H1 (cell line): ENCODE data around the gene GDPD5. TPM values are rescaled to one million over a fixed set of nuclear protein-coding genes. Genes with fewer than 3 reads are reported as not detected.

Source experiments
- CTCF ChIA-PET: fragments of 300-600 bp; sonication (Branson Sonifier 250); formaldehyde crosslinking; loops from one replicate; lab custom pipeline; 2021; ENCODE audit not compliant: partially characterized antibody; lab: Charles Lee
- POLR2A ChIA-PET: fragments of 300-600 bp; sonication (Branson Sonifier 250); formaldehyde crosslinking; loops from one replicate; lab custom pipeline; 2021; ENCODE audit warnings: inconsistent platforms; ENCODE audit not compliant: partially characterized antibody; lab: Charles Lee
- DNase-seq, 2 experiments: peaks; one replicate each; pipeline versions ENCODE4 v3.0.0 to v3.0.0-alpha.2; 2010 to 2022; ENCODE audit warnings: low spot score in 2 of 2, low read depth in 1 of 2, mixed read lengths in 1 of 2
- FAIRE-seq: peaks from 2 replicates; lab custom pipeline; 2011; peaks lifted over from hg19 to GRCh38; lab: Jason Lieb, UNC
- H2AFZ ChIP-seq: 2 replicates; pipeline ENCODE4 v1.8.1; 2012; ENCODE audit warnings: low read length, inconsistent platforms
- H2AK5ac ChIP-seq: 2 replicates; pipeline ENCODE4 v1.6.1; 2013; ENCODE audit warnings: low read depth, low read length
- H2BK120ac ChIP-seq: replicated peaks from 2 replicates; pipeline ENCODE3; 2013; ENCODE audit warnings: low read depth, low read length, inconsistent platforms
- H2BK12ac ChIP-seq: 2 replicates; pipeline ENCODE4 v1.6.1; 2013; ENCODE audit warnings: low read depth, low read length
- H2BK15ac ChIP-seq: 2 replicates; pipeline ENCODE4 v1.6.1; 2013; ENCODE audit warnings: low read length
- H2BK20ac ChIP-seq: 2 replicates; pipeline ENCODE4 v1.6.1; 2013; ENCODE audit warnings: low read length
- H2BK5ac ChIP-seq: 2 replicates; pipeline ENCODE4 v1.6.1; 2013; ENCODE audit warnings: low read depth, low read length
- H3K14ac ChIP-seq: 2 replicates; pipeline ENCODE4 v1.6.1; 2013; ENCODE audit warnings: inconsistent platforms; ENCODE audit not compliant: insufficient read length
- H3K18ac ChIP-seq: 2 replicates; pipeline ENCODE4 v1.6.1; 2013; ENCODE audit warnings: low read length; ENCODE audit errors: extremely low read depth
- H3K23ac ChIP-seq: 2 replicates; pipeline ENCODE4 v1.6.1; 2013; ENCODE audit warnings: inconsistent platforms; ENCODE audit not compliant: insufficient read length
- H3K23me2 ChIP-seq: 2 replicates; pipeline ENCODE4 v1.6.1; 2013; ENCODE audit warnings: low read depth, low read length
- H3K27ac ChIP-seq: 2 replicates; pipeline ENCODE4 v1.6.1; 2011; ENCODE audit warnings: low read depth, low read length, inconsistent platforms
- H3K27me3 ChIP-seq, 4 experiments: replicated peaks in 1 of 4; 1 replicate in 1 of 4; 2 replicates in 3 of 4; pipeline versions ENCODE4 v1.6.1 to v1.8.1; 2011 to 2013; ENCODE audit warnings: low read length in 3 of 4, mild to moderate bottlenecking in 3 of 4, inconsistent platforms in 2 of 4, mixed read lengths in 2 of 4, moderate library complexity in 1 of 4; ENCODE audit not compliant: control insufficient read depth in 3 of 4, insufficient read depth in 3 of 4; ENCODE audit errors: extremely low read depth in 1 of 4
- H3K36me3 ChIP-seq, 4 experiments: 2 replicates each; pipeline versions ENCODE4 v1.6.1 to v1.8.1; 2011 to 2013; ENCODE audit warnings: mild to moderate bottlenecking in 4 of 4, low read length in 3 of 4, moderate library complexity in 2 of 4, control low read depth in 1 of 4, inconsistent platforms in 1 of 4; ENCODE audit not compliant: insufficient read depth in 4 of 4, control insufficient read depth in 2 of 4
- H3K4ac ChIP-seq: replicated peaks from 2 replicates; pipeline ENCODE3; 2013; ENCODE audit warnings: low read length, low read depth, mixed read lengths, inconsistent platforms; ENCODE audit not compliant: insufficient read length
- H3K4me1 ChIP-seq, 4 experiments: replicated peaks in 1 of 4; 1 replicate in 1 of 4; 2 replicates in 3 of 4; pipeline versions ENCODE4 v1.6.1 to v1.8.1; 2011 to 2013; ENCODE audit warnings: low read length in 3 of 4, inconsistent platforms in 2 of 4, mixed read lengths in 1 of 4; ENCODE audit not compliant: insufficient read depth in 4 of 4, control insufficient read depth in 3 of 4
- H3K4me2 ChIP-seq, 2 experiments: 2 replicates each; pipeline versions ENCODE4 v1.6.1 to v1.8.1; 2011 to 2013; ENCODE audit warnings: low read depth in 2 of 2, low read length in 2 of 2, control low read depth in 1 of 2, inconsistent platforms in 1 of 2, mild to moderate bottlenecking in 1 of 2; ENCODE audit not compliant: insufficient read depth in 1 of 2
- H3K4me3 ChIP-seq, 4 experiments: fragments of 200-600, 300-600 bp in 1 of 4; sonication (generic), shearing (Covaris generic), sonication (Bioruptor Twin) in 1 of 4; 2 replicates each; pipeline versions ENCODE4 v1.5.1 to v1.8.1; 2011 to 2016; ENCODE audit warnings: low read length in 4 of 4, low read depth in 3 of 4, control low read depth in 2 of 4, inconsistent platforms in 2 of 4, mild to moderate bottlenecking in 2 of 4, mixed read lengths in 1 of 4, moderate library complexity in 1 of 4; ENCODE audit not compliant: insufficient read depth in 2 of 4; ENCODE audit errors: extremely low read depth in 1 of 4
- H3K56ac ChIP-seq: replicated peaks from 2 replicates; pipeline ENCODE3; 2013; ENCODE audit warnings: low read depth, mild to moderate bottlenecking, mixed read lengths, low read length, inconsistent platforms; ENCODE audit not compliant: insufficient read length
- H3K79me1 ChIP-seq: 2 replicates; pipeline ENCODE4 v1.6.1; 2013; ENCODE audit warnings: low read depth, low read length, control low read depth
- H3K79me2 ChIP-seq, 2 experiments: 2 replicates each; pipeline versions ENCODE4 v1.6.1 to v1.8.1; 2012 to 2013; ENCODE audit warnings: low read length in 2 of 2, mild to moderate bottlenecking in 2 of 2, inconsistent platforms in 1 of 2; ENCODE audit not compliant: insufficient read depth in 2 of 2, control insufficient read depth in 1 of 2
- H3K9ac ChIP-seq, 4 experiments: replicated peaks in 1 of 4; 1 replicate in 1 of 4; 2 replicates in 3 of 4; pipeline versions ENCODE4 v1.6.1 to v1.8.1; 2011 to 2013; ENCODE audit warnings: low read depth in 3 of 4, low read length in 3 of 4, control low read depth in 2 of 4, mild to moderate bottlenecking in 2 of 4, moderate library complexity in 2 of 4, inconsistent platforms in 1 of 4; ENCODE audit errors: extremely low read depth in 1 of 4
- H3K9me3 ChIP-seq, 2 experiments: 2 replicates each; pipeline versions ENCODE4 v1.6.1 to v1.8.1; 2012 to 2013; ENCODE audit warnings: mild to moderate bottlenecking in 2 of 2, moderate library complexity in 2 of 2, control low read depth in 1 of 2, inconsistent platforms in 1 of 2, low read depth in 1 of 2, low read length in 1 of 2, mixed read lengths in 1 of 2; ENCODE audit not compliant: insufficient read depth in 2 of 2
- H4K20me1 ChIP-seq, 2 experiments: replicated peaks in 1 of 2; 2 replicates each; pipeline versions ENCODE3 to v1.8.1; 2011 to 2013; ENCODE audit warnings: inconsistent platforms in 2 of 2, low read length in 2 of 2, mild to moderate bottlenecking in 1 of 2; ENCODE audit not compliant: insufficient read depth in 2 of 2, control insufficient read depth in 1 of 2
- H4K5ac ChIP-seq: 2 replicates; pipeline ENCODE4 v1.6.1; 2013; ENCODE audit warnings: low read length, low read depth, mixed read lengths, inconsistent platforms; ENCODE audit not compliant: insufficient read length
- H4K8ac ChIP-seq: 2 replicates; pipeline ENCODE4 v1.8.0; 2013; ENCODE audit warnings: mild to moderate bottlenecking, moderate library complexity, low read length, inconsistent platforms; ENCODE audit not compliant: insufficient read depth; ENCODE audit errors: extremely low read depth
- H4K91ac ChIP-seq: replicated peaks from 2 replicates; pipeline ENCODE3; 2013; ENCODE audit warnings: low read length, mixed read lengths, inconsistent platforms; ENCODE audit not compliant: insufficient read length
- RAD21 ChIP-seq, 2 experiments: IDR thresholded peaks in 1 of 2; conservative IDR thresholded peaks in 1 of 2; 2 replicates each; pipeline ENCODE4 v1.6.1; 2011; ENCODE audit warnings: low read depth in 2 of 2, low read length in 2 of 2, improper control_type of control experiment in 1 of 2, inconsistent platforms in 1 of 2, mild to moderate bottlenecking in 1 of 2, moderate library complexity in 1 of 2
- TBP ChIP-seq: IDR thresholded peaks from 2 replicates; pipeline ENCODE4 v1.6.1; 2011; ENCODE audit warnings: low read depth, low read length, improper control_type of control experiment
- WGBS, 2 experiments: shearing (Covaris generic) in 1 of 2; methylation state at CpG; one replicate each; pipeline versions ENCODE4 v1.1.6 to v1.1.7; 2013 to 2015; ENCODE audit warnings: low lambda C conversion rate in 2 of 2, mixed read lengths in 2 of 2, inconsistent platforms in 1 of 2, low coverage in 1 of 2, missing lambda C conversion rate in 1 of 2; ENCODE audit not compliant: insufficient replicate concordance in 2 of 2, insufficient coverage in 1 of 2, insufficient read length in 1 of 2; ENCODE audit errors: extremely low coverage in 1 of 2, missing lambda C conversion rate in 1 of 2; 5-methylcytosine and 5-hydroxymethylcytosine counted together
- polyA plus RNA-seq, 7 experiments: library from polyadenylated mRNA; depleted of rRNA in 3 of 7; stranded (reverse) in 5 of 7; unstranded in 2 of 7; fragments of >200 nt in 5 of 7; fragments of 200-250 nt in 2 of 7; gene quantifications; 1 replicate in 5 of 7; 2 replicates in 1 of 7; 4 replicates in 1 of 7; pipeline versions ENCODE4 v1.2.1 to v1.2.3, GENCODE V29; 2011 to 2013; ENCODE audit warnings: missing spikeins in 2 of 7, mixed read lengths in 2 of 7
- total RNA-seq: library from RNA; stranded (reverse); fragmentation: NEBNext Ultra II Directional; extraction: Animal tissue kit (Norgen Biotek cat#: 25700); gene quantifications from 2 replicates; pipeline ENCODE4 v1.2.1, GENCODE V29; 2021
- TF ChIP-seq, protein P1 (sequence below), 3 experiments: IDR thresholded peaks; 1 replicate in 2 of 3; 2 replicates in 1 of 3; pipeline versions ENCODE4 v1.5.1 to v1.6.1; 2011; ENCODE audit warnings: low read length in 3 of 3, mild to moderate bottlenecking in 3 of 3, inconsistent platforms in 2 of 3, low read depth in 1 of 3, moderate library complexity in 1 of 3; ENCODE audit not compliant: insufficient read depth in 1 of 3; ENCODE audit errors: control extremely low read depth in 1 of 3

Gene GDPD5
- total and polyA plus RNA-seq, 2 of the 8 experiments (the other 6 are each of a cell fraction or from before 2014, with no cell fraction given) = 7.8 to 8.6 TPM

DNA sequence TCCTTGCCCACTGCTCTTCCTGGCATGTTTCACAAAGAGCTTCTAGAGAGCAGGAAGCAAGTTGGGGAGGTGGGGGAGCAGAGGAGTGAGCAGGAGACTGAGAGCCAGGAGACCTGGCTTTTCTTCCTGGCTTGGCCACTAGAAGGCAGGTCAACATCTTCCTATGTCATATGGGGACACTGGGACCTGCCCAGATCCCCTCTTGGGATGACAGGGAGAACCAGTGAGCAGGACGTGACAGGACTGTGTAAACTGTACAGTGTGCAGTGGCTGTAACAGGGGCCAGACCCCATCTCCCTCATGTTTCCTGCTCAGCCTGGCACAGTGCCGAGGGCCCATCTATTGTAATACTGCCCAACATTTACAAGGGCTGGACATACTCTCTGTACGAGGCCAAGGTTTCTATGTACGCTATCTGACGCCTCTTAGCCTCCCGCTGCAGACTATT, 29.4 kb downstream of the GDPD5 start:
- Histone ChIP-seq H4K20me1 (no peaks in the 10 kb centered on the region), H3K23me2 (no peaks in the 10 kb centered on the region), H3K4me1 (peaks cover 0 to 8% (median 3%) of the 10 kb centered on the region in 4 experiments; a peak in 2 of 7 replicates), H3K56ac (no peak overlapping the region), H3K23ac (no peak overlapping the region), H4K91ac (no peak overlapping the region), H3K4me2 (no peak overlapping the region), H3K9me3 (no peaks in the 10 kb centered on the region), H3K27ac (no peak overlapping the region), H3K18ac (no peak overlapping the region), H2AFZ (peak overlapping the region; percentile 36; the same call in 1 of the 2 replicates), H3K4me3 (no peak overlapping the region), H3K9ac (no peak overlapping the region), H2AK5ac (no peak overlapping the region), H3K36me3 (no peaks in the 10 kb centered on the region), H4K5ac (no peak overlapping the region)
- FAIRE-seq = no peak
- TF ChIP-seq TBP (no peak), RAD21 (IDR thresholded peaks at IDR 0.05 in 1 of 2, conservative IDR thresholded peaks at IDR 0.05 in 1 of 2; ENCODE audit: low read depth in 2 of 2, low read length in 2 of 2) (peak; percentile 44 to 63; a peak in 3 of 4 replicates)
- TF ChIP-seq, protein P1, sequence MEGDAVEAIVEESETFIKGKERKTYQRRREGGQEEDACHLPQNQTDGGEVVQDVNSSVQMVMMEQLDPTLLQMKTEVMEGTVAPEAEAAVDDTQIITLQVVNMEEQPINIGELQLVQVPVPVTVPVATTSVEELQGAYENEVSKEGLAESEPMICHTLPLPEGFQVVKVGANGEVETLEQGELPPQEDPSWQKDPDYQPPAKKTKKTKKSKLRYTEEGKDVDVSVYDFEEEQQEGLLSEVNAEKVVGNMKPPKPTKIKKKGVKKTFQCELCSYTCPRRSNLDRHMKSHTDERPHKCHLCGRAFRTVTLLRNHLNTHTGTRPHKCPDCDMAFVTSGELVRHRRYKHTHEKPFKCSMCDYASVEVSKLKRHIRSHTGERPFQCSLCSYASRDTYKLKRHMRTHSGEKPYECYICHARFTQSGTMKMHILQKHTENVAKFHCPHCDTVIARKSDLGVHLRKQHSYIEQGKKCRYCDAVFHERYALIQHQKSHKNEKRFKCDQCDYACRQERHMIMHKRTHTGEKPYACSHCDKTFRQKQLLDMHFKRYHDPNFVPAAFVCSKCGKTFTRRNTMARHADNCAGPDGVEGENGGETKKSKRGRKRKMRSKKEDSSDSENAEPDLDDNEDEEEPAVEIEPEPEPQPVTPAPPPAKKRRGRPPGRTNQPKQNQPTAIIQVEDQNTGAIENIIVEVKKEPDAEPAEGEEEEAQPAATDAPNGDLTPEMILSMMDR (IDR thresholded peaks at IDR 0.05; ENCODE audit: control extremely low read depth in 1 of 3, insufficient read depth in 1 of 3, low read depth in 1 of 3, low read length in 3 of 3) = peak; percentile 34 to 71 (median 37)
- TF ChIP-seq, all 59 proteins: peak for 2
- Histone ChIP-seq H3K79me2 (no peaks in the 10 kb centered on the region), H3K27me3 (no peaks in the 10 kb centered on the region), H3K79me1 (no peaks in the 10 kb centered on the region), H3K14ac (no peak overlapping the region), H2BK15ac (peak overlapping the region; percentile 3; the same call in 1 of the 2 replicates), H4K8ac (no peak overlapping the region), H2BK20ac (no peak overlapping the region), H2BK5ac (no peak overlapping the region), H2BK120ac (no peak overlapping the region), H2BK12ac (no peak overlapping the region), H3K4ac (no peak overlapping the region)
- WGBS, 2 experiments = 87% methylated on average over 5 of the region's 6 CpGs; no CpG with 5 or more reads in 1 of the 2 experiments
- DNase-seq = peak; percentile 29 to 55
- CTCF ChIA-PET = interaction anchor here (0.7 to 21.4 kb wide), 22 partner anchors 9 to 107 kb away, joined by 3 to 176 read pairs (median 6); partner anchors contain the start of gene GDPD5
- POLR2A ChIA-PET = interaction anchor here (1.2 to 1.8 kb wide), 4 partner anchors 9 to 32 kb away, joined by 3 to 6 read pairs (median 4); no protein-coding TSS in a partner anchor
